Gastrocnemius medialis (tissue), 4 donors: ENCODE results near the gene PRKACB.

ENCODE experiments used
- CTCF ChIP-seq, 5 experiments: fragments of 450-650 bp in 3 of 5; fragments of 200-600 bp in 2 of 5; sonication (generic) in 2 of 5; IDR thresholded peaks in 4 of 5; conservative IDR thresholded peaks in 1 of 5; 1 replicate in 4 of 5; 2 replicates in 1 of 5; pipeline ENCODE4 v1.5.1; 2016 to 2019; ENCODE audit warnings: antibody characterized with exemption in 5 of 5, mild to moderate bottlenecking in 3 of 5, moderate library complexity in 3 of 5
- POLR2A ChIP-seq, 2 donors: fragments of 450-650 bp; IDR thresholded peaks; one replicate each; pipeline ENCODE4 v1.6.1; 2017; ENCODE audit warnings: antibody characterized with exemption in 2 of 2, mild to moderate bottlenecking in 2 of 2, moderate library complexity in 2 of 2

GRCh38 chr1:84259989-84260388 is 115.9 kb downstream of the PRKACB start:
- TF ChIP-seq POLR2A (IDR thresholded peaks at IDR 0.05): no peak
- TF ChIP-seq CTCF (IDR thresholded peaks at IDR 0.05 in 4 of 5, conservative IDR thresholded peaks at IDR 0.05 in 1 of 5): no peak
